Liver (tissue), 9 donors: ENCODE measurements around the gene C7. TPM values are rescaled to one million over a fixed set of nuclear protein-coding genes. Genes with fewer than 3 reads are reported as not detected.

Source experiments
- DNase-seq: peaks from one replicate; pipeline ENCODE4 v3.0.0-alpha.2; 2017; ENCODE audit warnings: low spot score
- H3K27ac ChIP-seq, 2 donors: one replicate each; pipeline ENCODE4 v1.7.0; 2013; ENCODE audit warnings: inconsistent platforms in 2 of 2, low read length in 2 of 2, control low read depth in 1 of 2, low read depth in 1 of 2, mild to moderate bottlenecking in 1 of 2
- H3K27me3 ChIP-seq, 4 donors: one replicate each; pipeline versions ENCODE4 v1.6.1 to v1.7.0; 2013; ENCODE audit warnings: low read length in 3 of 4, inconsistent platforms in 1 of 4, mild to moderate bottlenecking in 1 of 4, moderate library complexity in 1 of 4; ENCODE audit not compliant: control insufficient read depth in 4 of 4, insufficient read depth in 4 of 4
- H3K36me3 ChIP-seq, 4 donors: one replicate each; pipeline versions ENCODE4 v1.6.1 to v1.7.0; 2013; ENCODE audit warnings: low read length in 3 of 4, mild to moderate bottlenecking in 3 of 4, low read depth in 1 of 4, moderate library complexity in 1 of 4; ENCODE audit not compliant: control insufficient read depth in 4 of 4, insufficient read depth in 3 of 4
- H3K4me1 ChIP-seq, 4 donors: one replicate each; pipeline versions ENCODE4 v1.6.1 to v1.7.0; 2013; ENCODE audit warnings: low read length in 3 of 4, mild to moderate bottlenecking in 3 of 4, moderate library complexity in 1 of 4; ENCODE audit not compliant: control insufficient read depth in 4 of 4, insufficient read depth in 4 of 4
- H3K4me3 ChIP-seq, 3 donors: one replicate each; pipeline versions ENCODE4 v1.6.1 to v1.7.0; 2013; ENCODE audit warnings: low read length in 3 of 3, control low read depth in 1 of 3, low read depth in 1 of 3, mild to moderate bottlenecking in 1 of 3
- H3K9ac ChIP-seq, 2 donors: one replicate each; pipeline ENCODE4 v1.7.0; 2013; ENCODE audit warnings: low read length in 2 of 2, mild to moderate bottlenecking in 2 of 2, moderate library complexity in 2 of 2, control low read depth in 1 of 2, low read depth in 1 of 2
- H3K9me3 ChIP-seq, 4 donors: one replicate each; pipeline versions ENCODE4 v1.6.1 to v1.7.0; 2013; ENCODE audit warnings: low read length in 3 of 4; ENCODE audit not compliant: control insufficient read depth in 4 of 4
- ATF3 ChIP-seq: IDR thresholded peaks from 2 replicates; pipeline ENCODE4 v1.6.1; 2016; ENCODE audit warnings: antibody characterized with exemption
- EGR1 ChIP-seq, 2 donors: IDR thresholded peaks; 2 replicates each; pipeline ENCODE4 v1.6.1; 2016 to 2018; ENCODE audit warnings: antibody characterized with exemption in 2 of 2, low read depth in 2 of 2
- FOXA1 ChIP-seq: IDR thresholded peaks from 2 replicates; pipeline ENCODE4 v1.6.1; 2016; ENCODE audit warnings: antibody characterized with exemption
- FOXA2 ChIP-seq: IDR thresholded peaks from 2 replicates; pipeline ENCODE4 v1.6.1; 2016; ENCODE audit warnings: antibody characterized with exemption
- GABPA ChIP-seq, 2 donors: IDR thresholded peaks in 1 of 2; conservative IDR thresholded peaks in 1 of 2; 2 replicates each; pipeline ENCODE4 v1.6.1; 2016; ENCODE audit warnings: antibody characterized with exemption in 2 of 2, mild to moderate bottlenecking in 1 of 2, moderate library complexity in 1 of 2
- HNF4A ChIP-seq, 2 donors: conservative IDR thresholded peaks; 2 replicates each; pipeline ENCODE4 v1.6.1; 2016; ENCODE audit warnings: antibody characterized with exemption in 2 of 2, mild to moderate bottlenecking in 2 of 2
- HNF4G ChIP-seq: IDR thresholded peaks from 2 replicates; pipeline ENCODE4 v1.6.1; 2016; ENCODE audit warnings: antibody characterized with exemption
- JUND ChIP-seq, 2 donors: IDR thresholded peaks; 2 replicates each; pipeline ENCODE4 v1.6.1; 2016; ENCODE audit warnings: antibody characterized with exemption in 2 of 2
- MAX ChIP-seq: IDR thresholded peaks from 2 replicates; pipeline ENCODE4 v1.6.1; 2016; ENCODE audit warnings: antibody characterized with exemption
- NR2F2 ChIP-seq: IDR thresholded peaks from 2 replicates; pipeline ENCODE4 v1.6.1; 2016; ENCODE audit warnings: antibody characterized with exemption
- RAD21 ChIP-seq, 2 donors: IDR thresholded peaks; 2 replicates each; pipeline ENCODE4 v1.6.1; 2016; ENCODE audit warnings: antibody characterized with exemption in 2 of 2, mild to moderate bottlenecking in 2 of 2
- REST ChIP-seq: IDR thresholded peaks from 2 replicates; pipeline ENCODE4 v1.6.1; 2016; ENCODE audit warnings: antibody characterized with exemption, mild to moderate bottlenecking
- RXRA ChIP-seq, 2 donors: IDR thresholded peaks; 2 replicates each; pipeline ENCODE4 v1.6.1; 2017 to 2018; ENCODE audit warnings: antibody characterized with exemption in 2 of 2, mild to moderate bottlenecking in 1 of 2
- SP1 ChIP-seq: IDR thresholded peaks from 2 replicates; pipeline ENCODE4 v1.6.1; 2018; ENCODE audit warnings: antibody characterized with exemption, mild to moderate bottlenecking
- TAF1 ChIP-seq: conservative IDR thresholded peaks from 2 replicates; pipeline ENCODE4 v1.6.1; 2016; ENCODE audit warnings: antibody characterized with exemption, mild to moderate bottlenecking
- YY1 ChIP-seq: IDR thresholded peaks from 2 replicates; pipeline ENCODE4 v1.6.1; 2016; ENCODE audit warnings: antibody characterized with exemption, mild to moderate bottlenecking
- WGBS: extraction: QIAGEN DNeasy Blood & Tissue Kit; methylation state at CpG from one replicate; pipeline ENCODE4 v1.1.7; 2013; 5-methylcytosine and 5-hydroxymethylcytosine counted together
- polyA plus RNA-seq, 2 donors: library from polyadenylated mRNA; stranded (reverse) in 1 of 2; unstranded in 1 of 2; fragments of 200-250 nt in 1 of 2; fragments of >200 nt in 1 of 2; fragmentation: Nextera tagmentation in 1 of 2; extraction: Ambion mirVana in 1 of 2; gene quantifications; one replicate each; pipeline versions ENCODE4 v1.2.1 to v1.2.3, GENCODE V29; 2013 to 2015
- total RNA-seq, 2 donors: library from RNA; depleted of rRNA; stranded (reverse); fragments of >200 nt; gene quantifications; one replicate each; pipeline ENCODE4 v1.2.3, GENCODE V29; 2014
- TF ChIP-seq, protein P1 (sequence below): fragments of 150-350 bp; IDR thresholded peaks from 2 replicates; pipeline ENCODE4 v1.5.1; 2017; ENCODE audit warnings: improper control_type of control experiment, low read depth, low read length; ENCODE audit not compliant: missing input control
- TF ChIP-seq, protein P2 (sequence below): IDR thresholded peaks from 2 replicates; pipeline ENCODE4 v1.6.1; 2016; ENCODE audit warnings: antibody characterized with exemption
- donor health status: healthy.
- donor health status: healthy.
- donor health status: healthy.
- donor health status: healthy.
- donor health status: healthy.

Gene C7
- total and polyA plus RNA-seq, 4 donors, result 25.5 to 268 (median 110) TPM

DNA sequence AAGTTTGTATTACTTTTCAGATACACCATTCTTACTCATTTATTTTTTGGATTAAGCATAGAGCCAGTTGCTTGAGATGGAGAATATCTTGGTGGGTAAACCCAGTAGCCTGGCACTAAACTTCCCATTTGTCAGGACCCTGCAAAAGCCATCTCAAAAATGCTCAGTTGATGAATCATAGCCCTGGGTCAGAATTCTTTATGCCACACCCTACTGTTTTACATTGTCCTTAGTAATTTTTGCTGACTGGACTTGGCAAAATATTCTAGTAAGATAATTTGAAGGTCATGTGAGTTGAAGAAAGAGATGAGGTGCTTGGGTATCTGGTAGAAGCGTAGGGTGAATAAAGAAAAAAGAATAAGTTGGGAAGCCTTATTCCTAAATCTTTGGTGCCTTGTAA lies 50.7 kb downstream of the C7 start:
- no peaks in the 10 kb centered on the region for H3K4me1 ChIP-seq
- no peaks in the 10 kb centered on the region for H3K27me3 ChIP-seq
- H3K9me3 ChIP-seq, result peaks cover 0 to 7% (median 3%) of the 10 kb centered on the region in 4 donors
- no peak for TF ChIP-seq YY1
- TF ChIP-seq GABPA (IDR thresholded peaks at IDR 0.05 in 1 of 2, conservative IDR thresholded peaks at IDR 0.05 in 1 of 2), result no peak
- TF ChIP-seq HNF4G, result no peak
- no peak for TF ChIP-seq REST
- no peak for TF ChIP-seq NR2F2
- no peak for TF ChIP-seq MAX
- no peak for TF ChIP-seq EGR1 (IDR thresholded peaks at IDR 0.05; ENCODE audit: low read depth in 2 of 2)
- no peak for TF ChIP-seq RAD21 (IDR thresholded peaks at IDR 0.05)
- TF ChIP-seq FOXA2, result no peak
- TF ChIP-seq JUND (IDR thresholded peaks at IDR 0.05), result no peak
- TF ChIP-seq, protein P1, sequence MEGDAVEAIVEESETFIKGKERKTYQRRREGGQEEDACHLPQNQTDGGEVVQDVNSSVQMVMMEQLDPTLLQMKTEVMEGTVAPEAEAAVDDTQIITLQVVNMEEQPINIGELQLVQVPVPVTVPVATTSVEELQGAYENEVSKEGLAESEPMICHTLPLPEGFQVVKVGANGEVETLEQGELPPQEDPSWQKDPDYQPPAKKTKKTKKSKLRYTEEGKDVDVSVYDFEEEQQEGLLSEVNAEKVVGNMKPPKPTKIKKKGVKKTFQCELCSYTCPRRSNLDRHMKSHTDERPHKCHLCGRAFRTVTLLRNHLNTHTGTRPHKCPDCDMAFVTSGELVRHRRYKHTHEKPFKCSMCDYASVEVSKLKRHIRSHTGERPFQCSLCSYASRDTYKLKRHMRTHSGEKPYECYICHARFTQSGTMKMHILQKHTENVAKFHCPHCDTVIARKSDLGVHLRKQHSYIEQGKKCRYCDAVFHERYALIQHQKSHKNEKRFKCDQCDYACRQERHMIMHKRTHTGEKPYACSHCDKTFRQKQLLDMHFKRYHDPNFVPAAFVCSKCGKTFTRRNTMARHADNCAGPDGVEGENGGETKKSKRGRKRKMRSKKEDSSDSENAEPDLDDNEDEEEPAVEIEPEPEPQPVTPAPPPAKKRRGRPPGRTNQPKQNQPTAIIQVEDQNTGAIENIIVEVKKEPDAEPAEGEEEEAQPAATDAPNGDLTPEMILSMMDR, result no peak
- no peak for TF ChIP-seq RXRA (IDR thresholded peaks at IDR 0.05)
- TF ChIP-seq TAF1, result no peak
- TF ChIP-seq SP1, result no peak
- TF ChIP-seq, protein P2, sequence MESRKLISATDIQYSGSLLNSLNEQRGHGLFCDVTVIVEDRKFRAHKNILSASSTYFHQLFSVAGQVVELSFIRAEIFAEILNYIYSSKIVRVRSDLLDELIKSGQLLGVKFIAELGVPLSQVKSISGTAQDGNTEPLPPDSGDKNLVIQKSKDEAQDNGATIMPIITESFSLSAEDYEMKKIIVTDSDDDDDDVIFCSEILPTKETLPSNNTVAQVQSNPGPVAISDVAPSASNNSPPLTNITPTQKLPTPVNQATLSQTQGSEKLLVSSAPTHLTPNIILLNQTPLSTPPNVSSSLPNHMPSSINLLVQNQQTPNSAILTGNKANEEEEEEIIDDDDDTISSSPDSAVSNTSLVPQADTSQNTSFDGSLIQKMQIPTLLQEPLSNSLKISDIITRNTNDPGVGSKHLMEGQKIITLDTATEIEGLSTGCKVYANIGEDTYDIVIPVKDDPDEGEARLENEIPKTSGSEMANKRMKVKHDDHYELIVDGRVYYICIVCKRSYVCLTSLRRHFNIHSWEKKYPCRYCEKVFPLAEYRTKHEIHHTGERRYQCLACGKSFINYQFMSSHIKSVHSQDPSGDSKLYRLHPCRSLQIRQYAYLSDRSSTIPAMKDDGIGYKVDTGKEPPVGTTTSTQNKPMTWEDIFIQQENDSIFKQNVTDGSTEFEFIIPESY, result no peak
- no peak for TF ChIP-seq FOXA1
- no peak for TF ChIP-seq HNF4A (conservative IDR thresholded peaks at IDR 0.05)
- no peak for TF ChIP-seq ATF3
- no peak overlapping the region for H3K27ac ChIP-seq
- WGBS, result 89% methylated on average over 1 of the region's 1 CpG
- no peak overlapping the region for H3K9ac ChIP-seq
- no peak overlapping the region for H3K4me3 ChIP-seq
- no peak for DNase-seq
- no peaks in the 10 kb centered on the region for H3K36me3 ChIP-seq
